Measurements from ENCODE around the gene DEF6. TPM values are rescaled to one million over a fixed set of nuclear protein-coding genes. Genes with fewer than 3 reads are reported as not detected.
A peak's percentile ranks its signal among the peaks of the same experiment; 100 is the strongest.

DEF6 gene, protein sequence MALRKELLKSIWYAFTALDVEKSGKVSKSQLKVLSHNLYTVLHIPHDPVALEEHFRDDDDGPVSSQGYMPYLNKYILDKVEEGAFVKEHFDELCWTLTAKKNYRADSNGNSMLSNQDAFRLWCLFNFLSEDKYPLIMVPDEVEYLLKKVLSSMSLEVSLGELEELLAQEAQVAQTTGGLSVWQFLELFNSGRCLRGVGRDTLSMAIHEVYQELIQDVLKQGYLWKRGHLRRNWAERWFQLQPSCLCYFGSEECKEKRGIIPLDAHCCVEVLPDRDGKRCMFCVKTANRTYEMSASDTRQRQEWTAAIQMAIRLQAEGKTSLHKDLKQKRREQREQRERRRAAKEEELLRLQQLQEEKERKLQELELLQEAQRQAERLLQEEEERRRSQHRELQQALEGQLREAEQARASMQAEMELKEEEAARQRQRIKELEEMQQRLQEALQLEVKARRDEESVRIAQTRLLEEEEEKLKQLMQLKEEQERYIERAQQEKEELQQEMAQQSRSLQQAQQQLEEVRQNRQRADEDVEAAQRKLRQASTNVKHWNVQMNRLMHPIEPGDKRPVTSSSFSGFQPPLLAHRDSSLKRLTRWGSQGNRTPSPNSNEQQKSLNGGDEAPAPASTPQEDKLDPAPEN
- polyA plus RNA-seq (2013, experiment 1 of 2), result 0.50 TPM
- polyA plus RNA-seq (2013, experiment 2 of 2), result 0.62 TPM

DNA sequence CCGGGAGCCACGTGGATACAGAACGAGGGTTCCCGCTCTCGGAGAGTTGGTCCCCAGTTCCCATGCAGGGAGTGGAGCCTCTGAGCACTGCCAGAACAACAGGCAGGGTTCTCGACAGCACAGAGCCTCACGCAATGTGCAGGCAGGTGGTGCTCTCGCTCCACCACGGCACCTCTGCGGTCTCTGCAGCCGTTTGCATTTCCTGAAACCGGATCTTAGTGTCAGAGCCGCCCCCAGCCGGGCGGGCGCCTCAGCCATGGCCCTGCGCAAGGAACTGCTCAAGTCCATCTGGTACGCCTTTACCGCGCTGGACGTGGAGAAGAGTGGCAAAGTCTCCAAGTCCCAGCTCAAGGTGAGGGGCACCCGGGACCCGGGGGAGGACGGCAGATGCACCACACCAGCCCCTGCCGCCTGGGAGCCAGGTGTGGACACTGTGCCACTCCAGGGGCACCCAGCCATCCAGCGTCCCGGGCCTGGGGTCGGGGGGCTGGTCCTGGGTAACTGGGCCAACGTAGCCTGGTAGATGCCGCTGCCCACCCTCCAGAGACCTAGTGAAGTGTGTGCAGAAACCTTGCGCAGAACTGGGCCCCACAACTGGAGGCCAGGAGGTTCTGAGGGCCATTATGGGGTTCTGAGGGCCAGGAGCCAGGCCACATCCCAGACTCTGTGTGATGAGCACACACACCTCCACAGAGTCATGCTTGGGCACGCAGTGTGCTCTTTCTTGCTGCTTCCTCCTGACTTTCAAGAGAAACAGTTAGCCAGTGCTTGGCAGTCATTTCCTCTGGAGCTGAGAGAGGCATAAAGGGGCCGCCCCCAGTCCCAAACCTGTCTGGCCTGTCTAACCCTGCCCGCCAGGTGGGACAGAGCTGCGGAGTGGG, at the start of gene DEF6:
TSS of gene DEF6 (plus strand) at position 218 of the 881 bp plus-strand sequence. CDS start at position 257, 39 bp downstream.
- Histone ChIP-seq H2BK5ac (ENCODE audit: low read length) (no peak within 1 kb of the TSS), H2AFZ (ENCODE audit: low read length) (peak within 1 kb of the TSS; percentile 26), H3K9ac (ENCODE audit: low read depth, low read length, poor library complexity) (no peak within 1 kb of the TSS), H3K27me3 (ENCODE audit: control insufficient read depth in 3 of 3, insufficient read depth in 3 of 3, low read depth in 1 of 3, low read length in 3 of 3) (no peaks in the 10 kb centered on the region), H3K14ac (ENCODE audit: low read length) (no peak within 1 kb of the TSS), H2BK15ac (ENCODE audit: low read length) (no peak within 1 kb of the TSS), H3K18ac (ENCODE audit: low read length) (peak within 1 kb of the TSS; percentile 79), H2AK5ac (ENCODE audit: low read depth, low read length) (peak within 1 kb of the TSS; percentile 16), H3K4me1 (ENCODE audit: control insufficient read depth in 2 of 2, insufficient read depth in 1 of 2, low read depth in 1 of 2, low read length in 2 of 2) (peaks cover 3 to 7% of the 10 kb centered on the region in 2 donors), H3K4ac (ENCODE audit: low read length) (no peak within 1 kb of the TSS), H3K9me3 (replicated peaks in 1 of 2; ENCODE audit: control insufficient read depth in 2 of 2, insufficient read depth in 1 of 2, low read depth in 1 of 2, low read length in 2 of 2) (no peaks in the 10 kb centered on the region), H3K23ac (ENCODE audit: low read depth, low read length, poor library complexity) (peak within 1 kb of the TSS; percentile 65), H3K36me3 (replicated peaks in 1 of 2; ENCODE audit: control insufficient read depth in 2 of 2, insufficient read depth in 2 of 2, low read length in 2 of 2) (peaks cover 8 to 52% of the 10 kb centered on the region in 2 donors), H4K91ac (ENCODE audit: low read depth, low read length, poor library complexity) (no peak within 1 kb of the TSS), H3K27ac (replicated peaks; ENCODE audit: low read length) (no peak within 1 kb of the TSS), H2BK12ac (ENCODE audit: low read length) (no peak within 1 kb of the TSS), H2BK120ac (ENCODE audit: low read depth, low read length) (no peak within 1 kb of the TSS), H4K8ac (ENCODE audit: low read depth, low read length) (no peak within 1 kb of the TSS), H3K4me2 (ENCODE audit: insufficient read depth, low read length, poor library complexity, severe bottlenecking) (no peak within 1 kb of the TSS), H3K79me1 (ENCODE audit: low read depth, low read length) (no peaks in the 10 kb centered on the region), H3K4me3 (ENCODE audit: low read length in 2 of 2) (no peak within 1 kb of the TSS)
- DNase-seq (ENCODE audit: low spot score), result peak; percentile 67
- no CpG with 5 or more reads among the region's 35 CpGs for WGBS, 2 donors (ENCODE audit: extremely low coverage in 2 of 2, insufficient read length in 2 of 2, insufficient replicate concordance in 1 of 2)

DNA sequence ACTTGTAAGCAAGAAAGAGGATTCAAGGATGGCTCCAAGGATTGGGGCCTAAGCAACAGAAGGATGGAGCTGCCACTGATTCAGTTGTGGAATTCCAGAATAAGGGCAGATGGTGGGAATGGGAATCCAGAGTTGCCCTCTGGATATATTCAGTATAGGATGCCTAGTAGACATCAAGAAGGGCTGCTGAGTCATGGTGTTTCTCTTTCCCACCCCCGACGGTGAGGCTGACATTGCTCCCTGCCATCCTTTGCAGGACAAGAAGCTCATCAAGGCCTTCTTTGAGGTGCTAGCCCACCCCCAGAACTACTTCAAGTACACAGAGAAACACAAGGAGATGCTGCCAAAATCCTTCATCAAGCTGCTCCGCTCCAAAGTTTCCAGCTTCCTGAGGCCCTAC, 49.3 kb upstream of the DEF6 start:
- Histone ChIP-seq H2AFZ (ENCODE audit: low read length) (no peak overlapping the region), H3K36me3 (replicated peaks in 1 of 2; ENCODE audit: control insufficient read depth in 2 of 2, insufficient read depth in 2 of 2, low read length in 2 of 2) (peaks cover 39 to 91% of the 10 kb centered on the region in 2 donors), H2AK5ac (ENCODE audit: low read depth, low read length) (no peak overlapping the region), H2BK12ac (ENCODE audit: low read length) (no peak overlapping the region), H2BK5ac (ENCODE audit: low read length) (no peak overlapping the region), H2BK120ac (ENCODE audit: low read depth, low read length) (no peak overlapping the region), H3K9ac (ENCODE audit: low read depth, low read length, poor library complexity) (no peak overlapping the region), H3K14ac (ENCODE audit: low read length) (no peak overlapping the region), H3K27ac (replicated peaks; ENCODE audit: low read length) (no peak overlapping the region), H3K79me1 (ENCODE audit: low read depth, low read length) (peaks cover 9% of the 10 kb centered on the region), H3K4me3 (ENCODE audit: low read length in 2 of 2) (no peak overlapping the region), H3K18ac (ENCODE audit: low read length) (no peak overlapping the region), H3K4me2 (ENCODE audit: insufficient read depth, low read length, poor library complexity, severe bottlenecking) (no peak overlapping the region), H4K8ac (ENCODE audit: low read depth, low read length) (no peak overlapping the region), H4K91ac (ENCODE audit: low read depth, low read length, poor library complexity) (no peak overlapping the region), H2BK15ac (ENCODE audit: low read length) (no peak overlapping the region), H3K23ac (ENCODE audit: low read depth, low read length, poor library complexity) (no peak overlapping the region), H3K4ac (ENCODE audit: low read length) (no peak overlapping the region), H3K4me1 (ENCODE audit: control insufficient read depth in 2 of 2, insufficient read depth in 1 of 2, low read depth in 1 of 2, low read length in 2 of 2) (peaks cover 0 to 4% of the 10 kb centered on the region in 2 donors), H3K9me3 (replicated peaks in 1 of 2; ENCODE audit: control insufficient read depth in 2 of 2, insufficient read depth in 1 of 2, low read depth in 1 of 2, low read length in 2 of 2) (no peaks in the 10 kb centered on the region), H3K27me3 (ENCODE audit: control insufficient read depth in 3 of 3, insufficient read depth in 3 of 3, low read depth in 1 of 3, low read length in 3 of 3) (no peaks in the 10 kb centered on the region)
- DNase-seq (ENCODE audit: low spot score), result no peak
- no CpG with 5 or more reads among the region's 3 CpGs for WGBS, 2 donors (ENCODE audit: extremely low coverage in 2 of 2, insufficient read length in 2 of 2, insufficient replicate concordance in 1 of 2)

DNA sequence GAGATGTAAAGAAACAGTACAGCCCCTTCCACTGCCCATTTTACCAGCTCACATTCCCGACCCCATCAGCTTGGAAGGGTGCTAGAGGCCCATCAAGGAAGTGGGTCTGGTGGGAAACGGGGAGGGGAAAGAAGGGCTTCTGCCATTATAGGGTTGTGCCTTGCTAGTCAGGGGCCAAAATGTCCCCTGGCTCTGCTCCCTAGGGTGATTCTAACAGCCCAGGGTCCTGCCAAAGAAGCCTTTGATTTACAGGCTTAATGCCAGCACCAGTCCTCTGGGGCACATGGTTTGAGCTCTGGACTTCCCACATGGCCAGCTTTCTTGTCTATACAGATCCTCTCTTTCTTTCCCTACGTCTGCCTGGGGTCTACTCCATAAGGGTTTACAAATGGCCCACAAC, 48.7 kb upstream of the DEF6 start:
- Histone ChIP-seq H3K14ac (ENCODE audit: low read length) (no peak overlapping the region), H3K27ac (replicated peaks; ENCODE audit: low read length) (no peak overlapping the region), H3K18ac (ENCODE audit: low read length) (no peak overlapping the region), H2AK5ac (ENCODE audit: low read depth, low read length) (no peak overlapping the region), H3K27me3 (ENCODE audit: control insufficient read depth in 3 of 3, insufficient read depth in 3 of 3, low read depth in 1 of 3, low read length in 3 of 3) (no peaks in the 10 kb centered on the region), H3K36me3 (replicated peaks in 1 of 2; ENCODE audit: control insufficient read depth in 2 of 2, insufficient read depth in 2 of 2, low read length in 2 of 2) (peaks cover 35 to 84% of the 10 kb centered on the region in 2 donors), H2BK120ac (ENCODE audit: low read depth, low read length) (no peak overlapping the region), H3K9me3 (replicated peaks in 1 of 2; ENCODE audit: control insufficient read depth in 2 of 2, insufficient read depth in 1 of 2, low read depth in 1 of 2, low read length in 2 of 2) (no peaks in the 10 kb centered on the region), H2BK15ac (ENCODE audit: low read length) (no peak overlapping the region), H3K4me2 (ENCODE audit: insufficient read depth, low read length, poor library complexity, severe bottlenecking) (no peak overlapping the region), H3K9ac (ENCODE audit: low read depth, low read length, poor library complexity) (no peak overlapping the region), H2BK12ac (ENCODE audit: low read length) (no peak overlapping the region), H4K8ac (ENCODE audit: low read depth, low read length) (no peak overlapping the region), H3K4ac (ENCODE audit: low read length) (no peak overlapping the region), H3K79me1 (ENCODE audit: low read depth, low read length) (peaks cover 9% of the 10 kb centered on the region), H2AFZ (ENCODE audit: low read length) (no peak overlapping the region), H3K23ac (ENCODE audit: low read depth, low read length, poor library complexity) (no peak overlapping the region), H2BK5ac (ENCODE audit: low read length) (no peak overlapping the region), H3K4me1 (ENCODE audit: control insufficient read depth in 2 of 2, insufficient read depth in 1 of 2, low read depth in 1 of 2, low read length in 2 of 2) (peaks cover 0 to 4% of the 10 kb centered on the region in 2 donors), H3K4me3 (ENCODE audit: low read length in 2 of 2) (no peak overlapping the region), H4K91ac (ENCODE audit: low read depth, low read length, poor library complexity) (no peak overlapping the region)
- no peak for DNase-seq (ENCODE audit: low spot score)
- WGBS, 2 donors (ENCODE audit: extremely low coverage in 2 of 2, insufficient read length in 2 of 2, insufficient replicate concordance in 1 of 2), result no CpG with 5 or more reads among the region's 3 CpGs
